Skeletal muscle cell (primary cell): ENCODE results near the gene ANKRD11.
"Not testable (repeated sequence)": the region's sequence is repeated elsewhere in the genome, so short reads cannot be mapped to it uniquely, and the experiment has no call there.

Source experiments
- DNase-seq: peaks from one replicate; pipeline ENCODE4 v3.0.0-alpha.2; 2010; ENCODE audit warnings: low read depth
- H3K4me3 ChIP-seq: 2 replicates; pipeline ENCODE4 v1.5.1; 2011; ENCODE audit warnings: low read depth, mild to moderate bottlenecking, control low read depth, low read length, moderate library complexity

The ANKRD11 gene

GRCh38 chr16:89315791-89316581, 174.4 kb downstream of the ANKRD11 start:
- H3K4me3 ChIP-seq, result no peak overlapping the region
- DNase-seq, result no peak

GRCh38 chr16:89315271-89315670, 175.1 kb downstream of the ANKRD11 start:
- no peak for DNase-seq
- no peak overlapping the region for H3K4me3 ChIP-seq

DNA sequence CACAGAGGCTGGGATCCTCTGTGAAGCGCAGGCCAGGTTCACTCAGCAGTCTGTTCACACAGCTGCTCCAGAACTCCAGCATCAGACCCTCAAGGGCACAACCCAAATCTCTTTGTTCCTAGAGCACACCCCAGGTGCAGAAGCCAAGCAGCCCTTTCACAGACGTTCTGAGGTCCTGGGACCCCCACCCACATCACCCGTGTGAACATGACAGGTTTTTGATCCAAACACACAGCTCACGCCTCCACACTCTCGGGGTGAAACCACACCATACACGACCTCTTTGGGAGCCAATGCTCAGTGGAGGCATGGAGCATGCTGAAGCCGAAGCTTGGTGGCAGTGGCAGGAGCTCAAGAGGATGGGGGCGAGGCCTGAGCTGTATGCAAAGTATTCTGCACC, 175.5 kb downstream of the ANKRD11 start:
- H3K4me3 ChIP-seq, result no peak overlapping the region
- DNase-seq, result no peak

DNA sequence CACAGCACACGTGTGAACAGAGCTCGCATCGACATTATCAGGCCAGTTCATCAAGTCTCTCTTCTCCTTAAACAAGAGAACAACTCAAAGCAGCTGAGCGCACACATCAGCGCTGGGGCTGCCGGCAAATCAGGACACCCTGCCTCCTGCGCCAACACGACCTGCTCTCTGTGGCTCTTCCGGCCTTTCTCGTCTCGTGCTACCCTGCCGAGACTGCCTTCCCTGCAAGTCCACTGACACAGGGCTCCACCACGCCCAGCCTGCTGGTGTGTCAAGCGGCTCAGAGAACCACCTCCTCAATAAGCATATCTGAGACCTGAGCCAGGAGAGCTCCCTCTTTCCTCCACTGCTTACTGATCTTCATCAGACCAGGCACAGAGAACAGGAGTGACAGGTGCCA, 176.0 kb downstream of the ANKRD11 start:
- DNase-seq, result no peak
- no peak overlapping the region for H3K4me3 ChIP-seq

GRCh38 chr16:89313583-89313982, 176.8 kb downstream of the ANKRD11 start:
- no peak overlapping the region for H3K4me3 ChIP-seq
- DNase-seq, result no peak

DNA sequence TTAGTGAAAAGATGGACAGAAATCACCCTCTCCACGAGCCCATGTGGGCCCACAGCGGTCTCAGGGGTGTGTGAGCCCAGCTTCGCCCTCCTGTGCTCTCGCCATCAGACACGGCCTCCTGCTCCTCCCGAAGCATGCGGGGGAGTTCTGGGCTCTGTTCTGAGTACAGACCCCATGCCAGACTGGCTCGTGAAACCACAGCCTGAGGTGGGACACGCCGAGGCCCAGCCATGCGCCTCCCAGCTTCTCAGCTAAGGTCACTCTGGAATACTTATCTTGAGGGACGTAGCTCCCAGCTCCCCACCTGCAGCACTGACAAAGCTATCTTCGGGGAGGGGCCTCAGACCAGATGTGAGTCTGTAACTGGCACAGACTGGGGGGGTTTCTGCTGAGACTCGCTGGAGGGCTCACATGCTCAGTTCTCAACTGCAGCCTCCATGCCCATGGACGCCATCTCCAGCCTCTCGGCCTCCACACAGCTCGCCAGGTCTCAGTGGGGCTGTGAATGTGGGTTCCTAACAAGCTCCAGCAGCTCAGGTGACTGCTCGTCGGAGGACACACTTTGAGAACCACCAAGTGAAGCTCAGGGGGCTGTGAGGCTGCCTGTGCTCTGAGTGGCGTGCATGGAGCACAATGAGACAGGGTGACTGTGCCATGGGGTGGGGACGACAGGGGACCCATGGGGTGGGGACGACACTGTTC, 177.6 kb downstream of the ANKRD11 start:
- DNase-seq, result no peak
- H3K4me3 ChIP-seq, result no peak overlapping the region

DNA sequence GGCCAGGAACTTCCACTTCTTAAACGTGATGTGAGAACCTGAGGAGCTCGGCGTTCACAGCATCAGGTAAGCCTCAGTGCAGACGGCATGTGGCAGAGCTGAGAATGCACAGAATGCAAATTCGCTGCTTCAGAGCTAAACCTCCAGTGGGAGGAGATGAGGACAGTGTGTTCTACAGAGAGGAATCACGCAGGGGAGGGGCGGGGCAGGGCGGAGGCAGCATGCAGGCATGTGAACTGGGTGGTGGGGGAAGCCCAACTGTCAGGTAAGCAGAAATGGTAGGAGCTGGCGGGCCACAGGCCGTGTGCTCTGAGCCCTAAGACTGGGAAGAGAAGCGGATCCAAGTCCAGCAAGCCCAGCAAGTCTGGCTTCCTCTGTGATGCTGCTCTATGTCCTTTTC, 178.2 kb downstream of the ANKRD11 start:
- DNase-seq, result no peak
- no peak overlapping the region for H3K4me3 ChIP-seq

DNA sequence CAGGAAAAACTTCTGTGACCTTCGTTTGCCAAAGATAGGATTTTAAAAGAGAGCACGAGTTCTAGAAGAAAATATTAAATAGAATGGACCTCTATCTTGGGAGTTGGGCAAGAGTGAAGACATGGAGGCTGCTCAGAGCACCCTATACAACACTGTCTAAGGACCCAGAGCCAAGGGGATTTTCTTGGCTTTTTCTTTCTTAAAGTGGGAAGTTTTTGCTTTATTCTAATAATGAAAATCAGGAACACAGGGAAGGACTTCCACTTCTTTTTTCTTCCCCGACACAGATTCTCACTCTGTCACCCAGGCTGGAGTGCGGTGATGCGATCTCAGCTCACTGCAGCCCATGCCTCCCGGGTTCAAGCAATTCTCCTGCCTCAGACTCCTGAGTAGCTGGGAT, 178.7 kb downstream of the ANKRD11 start:
- no peak overlapping the region for H3K4me3 ChIP-seq
- no peak for DNase-seq

- H3K4me3 ChIP-seq, result no peak overlapping the region
- no peak for DNase-seq
These were observed 180.8 kb downstream of the ANKRD11 start for GRCh38 chr16:89309438-89310122.

- no peak overlapping the region for H3K4me3 ChIP-seq
- DNase-seq, result no peak
These were observed 181.7 kb downstream of the ANKRD11 start for GRCh38 chr16:89308391-89309333.

DNA sequence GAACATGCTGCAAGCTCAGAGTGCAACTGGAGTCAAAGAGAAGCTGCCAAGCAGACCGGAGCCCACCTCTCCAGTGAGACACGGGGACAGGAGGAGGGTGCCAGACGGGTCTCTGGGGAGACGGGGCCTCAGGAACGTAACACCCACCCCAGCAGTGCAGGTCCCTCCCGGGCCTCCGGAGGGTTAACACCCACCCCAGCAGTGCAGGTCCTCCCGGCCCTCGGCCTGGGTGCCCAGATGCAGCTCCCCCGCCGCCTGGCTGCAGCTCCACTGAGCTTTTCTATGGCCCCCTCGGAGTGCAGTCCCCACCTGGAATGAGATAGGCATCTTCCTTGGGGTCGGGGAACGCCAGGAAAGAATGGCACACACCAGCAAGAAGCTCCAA, 182.9 kb downstream of the ANKRD11 start:
- H3K4me3 ChIP-seq, result no peak overlapping the region
- no peak for DNase-seq

GRCh38 chr16:89306457-89307420, 183.6 kb downstream of the ANKRD11 start:
- DNase-seq, result not testable (repeated sequence)

GRCh38 chr16:89304941-89305705, 185.2 kb downstream of the ANKRD11 start:
- H3K4me3 ChIP-seq, result no peak overlapping the region
- no peak for DNase-seq

More at GRCh38 chr16:89306457-89307420, 183.6 kb downstream of the ANKRD11 start:
- H3K4me3 ChIP-seq, result not testable (repeated sequence)

DNA sequence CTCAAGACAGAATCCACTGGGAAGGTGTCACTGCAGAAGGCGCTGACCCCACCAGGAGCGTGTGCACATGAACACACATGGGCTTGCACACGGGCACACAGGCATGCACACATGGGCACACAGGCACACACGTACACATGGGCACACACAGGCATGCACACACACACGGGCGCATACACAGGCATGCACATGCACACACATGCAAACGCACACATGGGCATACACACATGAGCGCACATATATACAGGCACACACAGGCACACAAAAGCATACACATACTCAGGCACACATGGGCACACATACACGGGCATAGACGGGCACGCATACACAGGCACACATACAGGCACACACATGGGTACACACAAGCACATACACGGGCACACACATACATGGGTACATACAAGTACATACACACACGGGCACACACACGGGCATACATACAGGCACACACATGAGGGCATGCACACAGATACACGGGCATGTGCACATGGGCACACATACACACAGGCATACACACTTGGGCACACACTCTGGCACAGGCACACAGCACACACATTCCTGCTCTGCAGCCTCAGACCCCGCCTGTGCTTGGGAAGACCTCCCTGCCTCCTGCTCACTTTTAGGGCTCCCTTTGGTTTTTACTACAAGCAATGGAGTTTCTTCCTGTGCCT, 186.0 kb downstream of the ANKRD11 start:
- H3K4me3 ChIP-seq, result no peak overlapping the region
- DNase-seq, result no peak

- DNase-seq, result no peak
- no peak overlapping the region for H3K4me3 ChIP-seq
These were observed 186.7 kb downstream of the ANKRD11 start for GRCh38 chr16:89303617-89304016.

DNA sequence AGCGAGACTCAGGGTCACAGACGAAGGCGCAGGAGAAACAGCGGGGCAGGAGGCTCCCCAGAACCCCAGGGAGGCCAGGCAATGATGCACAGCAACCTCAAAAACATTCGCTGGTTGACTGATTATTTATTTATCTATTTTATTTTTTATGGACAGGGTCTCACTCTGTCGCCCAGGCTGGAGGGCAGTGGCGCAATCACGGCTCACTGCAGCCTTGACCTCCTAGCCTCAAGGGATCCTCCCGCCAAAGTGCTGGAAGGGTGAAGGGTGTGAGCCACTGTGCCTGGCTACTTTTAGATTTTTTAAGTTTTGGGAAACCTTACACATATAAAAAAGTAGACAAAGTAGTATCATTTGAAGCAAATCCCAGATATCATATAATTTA, 189.4 kb downstream of the ANKRD11 start:
- H3K4me3 ChIP-seq, result no peak overlapping the region
- no peak for DNase-seq

- no peak overlapping the region for H3K4me3 ChIP-seq
- DNase-seq, result peak; percentile 3
These were observed 189.9 kb downstream of the ANKRD11 start for GRCh38 chr16:89300311-89300975.
